ENCODE data around the gene MR1.

GRCh38 chr1:181021159-181021558 lies 12.6 kb upstream of the MR1 start:
- TF ChIP-seq DDX20 (tag; IDR thresholded peaks at IDR 0.05; ENCODE audit: low read depth) (no peak), STAT5B (CRISPR knock-in tag; IDR thresholded peaks at IDR 0.05) (no peak), BRCA1 (IDR thresholded peaks at IDR 0.05) (no peak), BRCA1 (CRISPR knock-in tag; IDR thresholded peaks at IDR 0.05) (no peak), MAX (CRISPR knock-in tag; IDR thresholded peaks at IDR 0.05) (no peak), SIN3A (IDR thresholded peaks at IDR 0.05; ENCODE audit: borderline replicate concordance in 2 of 2, control insufficient read depth in 1 of 2, low read depth in 2 of 2, low read length in 2 of 2) (no peak), ARID3A (IDR thresholded peaks at IDR 0.05; ENCODE audit: borderline replicate concordance, low read depth, low read length) (no peak), ZNF76 (CRISPR knock-in tag; IDR thresholded peaks at IDR 0.05; ENCODE audit: borderline replicate concordance) (no peak)
- TF ChIP-seq, protein P1, sequence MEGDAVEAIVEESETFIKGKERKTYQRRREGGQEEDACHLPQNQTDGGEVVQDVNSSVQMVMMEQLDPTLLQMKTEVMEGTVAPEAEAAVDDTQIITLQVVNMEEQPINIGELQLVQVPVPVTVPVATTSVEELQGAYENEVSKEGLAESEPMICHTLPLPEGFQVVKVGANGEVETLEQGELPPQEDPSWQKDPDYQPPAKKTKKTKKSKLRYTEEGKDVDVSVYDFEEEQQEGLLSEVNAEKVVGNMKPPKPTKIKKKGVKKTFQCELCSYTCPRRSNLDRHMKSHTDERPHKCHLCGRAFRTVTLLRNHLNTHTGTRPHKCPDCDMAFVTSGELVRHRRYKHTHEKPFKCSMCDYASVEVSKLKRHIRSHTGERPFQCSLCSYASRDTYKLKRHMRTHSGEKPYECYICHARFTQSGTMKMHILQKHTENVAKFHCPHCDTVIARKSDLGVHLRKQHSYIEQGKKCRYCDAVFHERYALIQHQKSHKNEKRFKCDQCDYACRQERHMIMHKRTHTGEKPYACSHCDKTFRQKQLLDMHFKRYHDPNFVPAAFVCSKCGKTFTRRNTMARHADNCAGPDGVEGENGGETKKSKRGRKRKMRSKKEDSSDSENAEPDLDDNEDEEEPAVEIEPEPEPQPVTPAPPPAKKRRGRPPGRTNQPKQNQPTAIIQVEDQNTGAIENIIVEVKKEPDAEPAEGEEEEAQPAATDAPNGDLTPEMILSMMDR (IDR thresholded peaks at IDR 0.05 in 2 of 3, conservative IDR thresholded peaks at IDR 0.05 in 1 of 3; ENCODE audit: insufficient read depth in 2 of 3, low read depth in 1 of 3, low read length in 3 of 3), result no peak
- TF ChIP-seq, protein P2, sequence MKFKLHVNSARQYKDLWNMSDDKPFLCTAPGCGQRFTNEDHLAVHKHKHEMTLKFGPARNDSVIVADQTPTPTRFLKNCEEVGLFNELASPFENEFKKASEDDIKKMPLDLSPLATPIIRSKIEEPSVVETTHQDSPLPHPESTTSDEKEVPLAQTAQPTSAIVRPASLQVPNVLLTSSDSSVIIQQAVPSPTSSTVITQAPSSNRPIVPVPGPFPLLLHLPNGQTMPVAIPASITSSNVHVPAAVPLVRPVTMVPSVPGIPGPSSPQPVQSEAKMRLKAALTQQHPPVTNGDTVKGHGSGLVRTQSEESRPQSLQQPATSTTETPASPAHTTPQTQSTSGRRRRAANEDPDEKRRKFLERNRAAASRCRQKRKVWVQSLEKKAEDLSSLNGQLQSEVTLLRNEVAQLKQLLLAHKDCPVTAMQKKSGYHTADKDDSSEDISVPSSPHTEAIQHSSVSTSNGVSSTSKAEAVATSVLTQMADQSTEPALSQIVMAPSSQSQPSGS (CRISPR knock-in tag; IDR thresholded peaks at IDR 0.05), result no peak
